Inflammatory macrophage treated with lipopolysaccharide for 1 hour (primary cell): ENCODE data around the gene APBA1.

Experiments
- DNase-seq, 2 donors: peaks; one replicate each; pipeline ENCODE4 v3.0.0-alpha.2; 2020 to 2022

The APBA1 gene

DNA sequence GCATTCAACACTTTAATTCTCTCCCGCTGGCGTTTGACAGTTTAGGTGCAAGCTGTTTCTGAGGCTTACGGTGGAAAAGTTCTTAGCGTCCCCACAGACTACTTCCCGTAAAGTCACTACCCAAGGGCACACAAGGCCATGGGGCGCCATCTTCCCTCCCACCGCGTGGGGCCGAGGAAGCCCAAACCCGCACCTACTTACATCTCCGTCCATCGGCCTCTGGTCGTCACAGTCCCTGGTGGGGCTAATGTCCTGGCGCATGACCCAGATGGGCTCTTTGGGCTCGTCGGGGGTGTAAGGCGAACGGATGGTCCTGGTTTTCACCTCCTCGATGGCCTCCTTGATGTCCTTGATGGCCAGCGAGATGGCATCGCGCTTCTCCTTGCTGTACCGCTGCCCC lies 156.4 kb downstream of the APBA1 start:
- DNase-seq: no peak

DNA sequence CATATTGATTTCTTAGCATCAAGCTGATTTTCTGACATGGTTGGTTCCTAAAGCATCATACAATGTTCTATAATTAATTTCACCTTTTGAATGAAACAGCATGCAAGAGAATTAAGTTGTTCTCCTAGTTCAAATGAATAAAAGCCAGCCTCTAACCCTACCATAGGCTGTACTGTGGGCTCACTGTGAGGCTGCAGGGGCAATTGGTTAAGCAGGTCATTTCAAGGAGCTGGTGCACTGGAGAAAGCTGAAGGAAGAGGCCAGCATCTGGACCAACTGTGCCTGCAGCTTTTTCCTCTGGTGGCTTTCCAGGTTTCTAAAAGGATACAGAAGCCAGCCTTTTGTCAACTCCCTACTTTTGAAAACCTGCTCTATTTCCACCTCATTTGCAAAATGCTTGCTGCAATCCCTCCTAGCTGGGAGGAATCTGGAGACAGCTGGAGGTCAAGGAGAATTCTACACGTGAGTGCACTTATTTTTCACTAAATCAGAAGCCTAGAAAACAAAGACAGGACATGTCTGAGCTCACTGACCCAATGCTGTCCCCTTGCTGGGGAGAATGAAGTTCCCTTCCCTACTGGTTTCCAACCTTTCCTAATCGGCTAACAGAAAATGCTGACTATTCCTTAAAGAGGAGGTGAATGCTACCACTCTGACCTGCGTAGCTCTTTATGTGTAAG lies 158.9 kb downstream of the APBA1 start:
- no peak for DNase-seq

DNA sequence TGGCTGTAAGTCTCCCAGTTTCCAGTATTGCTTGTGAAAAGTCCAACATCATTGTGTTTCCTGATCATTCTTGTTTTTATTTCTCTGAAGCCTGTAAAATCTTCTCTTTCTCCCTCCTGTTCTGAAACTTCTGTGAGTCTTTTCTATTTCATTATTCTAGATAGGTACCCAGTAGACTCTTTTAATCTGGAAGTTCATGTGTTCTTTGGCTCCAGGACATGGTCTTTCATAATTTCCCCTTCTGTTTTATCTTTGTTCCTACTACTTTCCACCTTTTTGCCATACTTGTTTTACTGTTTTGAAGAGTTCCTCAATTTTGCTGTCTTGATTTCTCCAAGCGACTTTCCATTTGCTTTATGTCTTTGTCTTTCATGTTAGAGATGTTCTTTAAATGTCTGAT lies 168.1 kb downstream of the APBA1 start:
- no peak for DNase-seq

DNA sequence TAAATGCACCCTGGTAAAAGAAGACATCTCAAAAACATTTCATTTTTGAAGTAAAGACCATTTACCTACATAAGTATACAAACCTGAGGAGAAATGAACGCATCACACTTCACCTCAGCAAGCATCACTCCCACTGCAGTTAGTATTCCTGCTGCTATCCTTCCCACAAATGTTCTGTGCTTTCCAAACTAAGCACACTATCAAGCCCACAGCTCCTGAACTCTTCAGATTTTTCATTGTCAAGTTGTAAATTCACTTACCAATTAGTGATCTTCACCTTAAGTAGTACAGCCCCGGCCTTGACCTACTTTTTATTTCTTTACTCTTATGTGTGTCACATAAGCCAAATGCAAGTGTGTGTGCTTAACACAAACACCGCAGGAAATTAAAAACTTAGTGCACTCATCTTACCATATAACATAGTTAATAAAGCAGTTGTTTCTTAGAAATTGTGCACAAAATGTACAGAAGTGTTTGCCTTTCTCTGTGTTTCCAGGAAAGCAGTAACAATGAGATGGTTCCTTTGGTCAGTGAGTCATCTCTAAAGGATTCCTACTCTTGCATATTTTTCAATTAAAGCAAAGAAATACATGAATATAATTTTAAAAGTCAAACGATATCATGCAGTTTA lies 169.4 kb downstream of the APBA1 start:
- DNase-seq: no peak

DNA sequence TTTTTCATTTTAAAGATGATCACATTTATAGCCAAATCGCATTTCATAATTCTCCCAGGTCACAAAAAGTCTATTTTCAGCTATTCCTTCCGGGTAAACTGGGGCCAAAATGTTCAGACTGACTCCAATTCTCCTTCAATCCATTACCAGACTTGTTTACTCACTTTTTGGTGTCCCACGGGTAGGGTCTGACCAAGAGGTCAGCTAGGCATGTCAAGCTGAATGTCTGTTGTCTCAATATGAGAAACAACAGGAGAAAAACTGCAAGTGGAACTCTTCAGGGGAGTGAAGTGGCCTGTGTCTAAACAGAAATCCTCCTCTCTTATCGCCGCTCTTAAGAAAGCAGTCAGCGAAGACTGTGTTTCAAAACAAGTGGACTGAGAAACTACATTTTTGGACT lies 171.3 kb downstream of the APBA1 start:
- no peak for DNase-seq

DNA sequence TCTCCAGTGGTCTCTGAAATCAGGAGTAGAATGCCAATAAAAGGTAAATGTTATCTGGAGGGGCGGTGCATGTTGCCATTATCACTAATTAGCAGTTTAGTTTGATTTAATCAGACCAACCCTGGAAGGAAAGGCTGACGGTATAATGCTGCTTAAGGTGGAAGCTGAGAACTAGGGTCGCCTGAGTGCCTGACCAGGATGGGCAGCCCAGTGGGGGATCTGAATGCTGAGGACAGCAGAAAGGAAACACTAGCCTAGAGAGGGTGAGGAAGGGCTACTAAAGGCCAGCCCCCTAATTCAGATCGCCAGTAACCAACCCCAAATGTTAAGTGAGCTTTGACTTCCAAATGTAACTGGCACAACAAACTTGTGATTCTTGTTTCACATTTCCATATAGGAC lies 172.2 kb downstream of the APBA1 start:
- DNase-seq: no peak

DNA sequence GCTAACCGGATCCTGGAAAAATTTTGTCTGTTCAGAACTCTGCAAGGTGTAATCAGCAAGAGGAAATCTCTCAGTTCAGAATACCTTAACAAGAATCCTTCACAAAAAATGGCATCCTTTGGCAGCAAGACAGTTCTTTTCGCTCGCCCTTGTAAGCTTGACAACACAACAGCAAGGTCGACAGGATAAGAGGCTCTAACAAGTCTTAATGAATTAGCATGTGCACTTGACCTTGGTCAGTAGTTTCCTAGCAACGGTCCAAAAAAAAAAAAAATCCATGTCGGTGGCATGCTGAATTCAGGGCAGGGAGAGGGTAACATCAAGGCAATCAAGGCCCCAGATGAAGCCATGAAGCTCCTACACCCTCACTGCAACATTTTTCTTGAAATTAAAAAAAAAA lies 172.8 kb downstream of the APBA1 start:
- DNase-seq: no peak

DNA sequence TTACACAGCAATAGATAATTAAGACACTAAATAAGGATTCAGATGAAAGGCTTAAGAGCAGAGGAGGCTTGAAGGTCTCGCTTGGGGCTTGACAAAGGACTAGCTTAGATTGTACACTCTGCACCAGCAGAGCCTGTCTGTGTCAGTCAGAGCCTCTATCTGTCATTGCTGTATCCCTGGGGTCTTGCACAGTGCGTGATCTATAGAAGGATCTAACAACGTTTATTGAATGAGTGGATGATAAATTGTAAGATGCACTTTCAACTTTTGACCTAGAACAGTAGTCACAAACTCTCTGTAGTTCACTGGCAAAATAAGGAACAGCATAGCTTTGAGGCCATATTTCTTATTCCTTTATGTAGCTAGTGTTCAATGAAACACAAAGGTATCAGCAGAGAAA lies 173.7 kb downstream of the APBA1 start:
- DNase-seq: no peak

DNA sequence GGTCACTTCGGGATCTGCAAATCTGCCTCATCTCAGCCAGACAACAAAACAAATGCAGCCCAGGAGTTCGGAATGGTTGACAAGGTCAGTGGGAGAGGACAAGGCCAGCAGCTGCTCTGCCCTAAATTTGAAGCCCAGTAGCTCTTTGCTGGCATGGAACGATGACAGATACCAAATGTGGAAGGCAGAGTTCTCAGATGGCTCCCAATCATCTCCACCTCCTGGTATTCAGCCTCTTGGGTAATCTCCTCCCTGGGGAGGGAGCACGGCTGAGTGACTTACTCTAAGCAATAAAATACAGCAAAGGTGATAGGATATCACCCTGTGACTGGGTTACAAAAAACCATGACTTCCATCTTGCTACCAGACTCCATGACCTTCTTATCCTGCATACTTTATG lies 174.4 kb downstream of the APBA1 start:
- DNase-seq: no peak

DNA sequence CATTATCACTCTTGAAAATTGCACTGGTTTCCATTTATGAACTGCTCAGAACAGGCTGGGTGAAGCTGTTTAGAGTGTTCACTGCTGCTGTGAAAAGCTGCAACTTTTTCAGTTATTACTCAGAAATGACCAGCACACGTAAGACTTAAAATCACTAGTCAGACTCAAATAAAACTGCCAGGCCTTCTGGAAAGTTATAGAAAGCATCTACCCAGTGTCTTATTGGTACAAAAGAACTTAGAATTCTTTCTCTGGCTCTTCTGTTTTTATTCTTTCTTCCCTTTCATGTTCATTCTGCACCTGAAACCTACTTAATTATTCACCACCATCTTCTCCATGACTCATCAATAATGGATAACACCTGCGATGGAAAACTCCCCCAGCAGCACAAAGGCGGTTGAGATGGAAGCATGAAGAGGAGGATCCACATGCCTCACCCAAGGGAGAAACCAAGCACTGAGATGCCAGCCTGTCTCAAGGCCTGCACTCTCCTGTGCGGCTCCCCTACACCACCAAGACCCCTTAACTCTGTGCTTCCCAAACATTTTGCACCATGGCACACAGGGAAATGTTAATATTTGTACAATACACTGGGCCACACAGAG lies 175.2 kb downstream of the APBA1 start:
- no peak for DNase-seq

DNA sequence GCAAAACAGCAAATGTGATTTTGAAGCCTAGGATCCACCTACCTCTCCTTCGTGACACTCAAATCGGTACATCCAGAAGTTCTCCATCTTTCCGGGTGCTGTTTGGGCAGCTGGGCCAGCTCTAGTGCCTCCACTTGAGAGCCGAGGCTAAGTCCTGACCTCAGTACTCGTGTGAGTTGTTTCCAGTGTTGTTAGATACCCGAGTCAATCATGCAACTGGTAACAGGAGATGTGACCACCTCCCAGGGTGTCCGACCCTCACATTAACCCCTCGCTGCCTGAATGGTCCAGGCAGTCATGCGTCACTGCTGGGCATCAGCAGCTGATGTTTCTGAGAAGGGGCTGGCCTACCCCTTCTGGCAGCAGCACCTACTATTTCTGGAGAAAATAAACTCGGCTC lies 176.9 kb downstream of the APBA1 start:
- no peak for DNase-seq

DNA sequence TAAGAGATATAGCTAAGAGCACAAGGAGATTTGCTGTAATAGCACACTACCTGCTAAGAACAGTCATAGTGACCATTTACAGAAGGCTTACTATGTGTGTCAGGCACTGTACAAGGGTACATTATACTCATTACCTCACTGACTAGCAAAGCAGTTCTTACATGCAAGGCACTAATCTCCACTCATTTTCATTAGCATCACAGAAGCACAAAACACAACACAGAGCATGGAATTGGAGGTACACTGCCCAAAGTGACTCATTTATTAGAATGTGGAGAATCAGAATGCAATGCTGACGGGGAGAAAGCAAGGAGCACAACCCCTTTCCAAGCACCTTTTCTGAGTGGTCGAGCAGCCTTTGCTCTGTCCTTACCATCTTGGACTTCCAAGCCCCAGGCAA lies 177.4 kb downstream of the APBA1 start:
- no peak for DNase-seq

DNA sequence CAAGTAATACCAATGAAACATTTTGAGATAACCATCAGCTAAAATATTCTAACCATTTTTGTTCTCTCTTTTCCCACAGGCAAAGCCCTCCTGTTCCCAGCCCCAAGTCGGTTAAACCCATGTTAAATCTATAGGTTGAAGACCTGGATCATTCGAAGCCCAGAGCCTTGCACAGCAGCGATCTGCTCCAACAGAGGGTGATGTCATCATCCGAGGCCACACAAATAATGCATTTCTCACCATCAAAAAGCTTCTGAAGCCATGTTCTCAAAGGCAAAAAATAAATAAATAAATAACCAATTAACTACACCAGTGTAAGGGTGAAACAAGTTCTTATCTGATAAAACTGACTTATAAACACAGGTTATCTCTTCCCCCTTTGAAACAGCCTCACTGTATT lies 178.0 kb downstream of the APBA1 start:
- DNase-seq: no peak

DNA sequence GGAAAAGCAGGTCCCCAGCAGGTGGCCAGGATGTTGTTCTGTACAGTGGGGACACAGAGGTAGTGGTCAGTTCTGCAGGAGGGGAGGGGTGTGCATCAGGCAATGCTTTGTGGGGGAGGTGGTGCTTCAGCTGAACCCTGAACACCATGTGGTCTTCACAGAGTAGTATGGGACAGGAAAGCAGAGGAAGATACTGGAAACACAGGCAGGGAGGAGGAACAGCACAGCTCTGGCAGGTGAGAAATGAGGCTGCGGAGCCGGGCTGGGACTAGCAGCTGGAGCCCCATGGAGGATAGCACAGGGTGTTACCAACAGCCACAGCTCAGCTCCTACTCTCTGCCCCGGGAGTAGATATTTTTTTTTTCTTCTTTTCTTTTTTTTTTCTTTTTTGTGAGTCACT lies 185.7 kb downstream of the APBA1 start:
- DNase-seq: no peak

DNA sequence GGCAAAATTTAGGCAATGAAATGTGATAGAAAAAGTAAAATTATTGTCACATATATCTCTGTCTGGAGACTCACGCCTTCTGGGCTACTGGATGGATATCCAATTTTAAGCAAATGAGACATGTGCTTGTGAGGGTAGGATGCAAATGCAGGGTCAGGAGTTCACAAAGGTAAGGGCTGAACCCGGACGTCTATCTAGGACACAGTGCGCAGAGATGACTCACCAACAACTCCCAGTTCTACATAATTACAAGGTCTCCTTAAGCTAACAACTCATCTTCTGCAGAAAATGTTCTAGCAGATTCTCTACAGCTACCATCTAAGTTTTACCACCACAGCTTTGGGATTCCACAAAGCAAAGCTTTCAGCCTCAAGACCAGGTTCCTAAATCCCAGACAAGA lies 186.7 kb downstream of the APBA1 start:
- DNase-seq: no peak

DNA sequence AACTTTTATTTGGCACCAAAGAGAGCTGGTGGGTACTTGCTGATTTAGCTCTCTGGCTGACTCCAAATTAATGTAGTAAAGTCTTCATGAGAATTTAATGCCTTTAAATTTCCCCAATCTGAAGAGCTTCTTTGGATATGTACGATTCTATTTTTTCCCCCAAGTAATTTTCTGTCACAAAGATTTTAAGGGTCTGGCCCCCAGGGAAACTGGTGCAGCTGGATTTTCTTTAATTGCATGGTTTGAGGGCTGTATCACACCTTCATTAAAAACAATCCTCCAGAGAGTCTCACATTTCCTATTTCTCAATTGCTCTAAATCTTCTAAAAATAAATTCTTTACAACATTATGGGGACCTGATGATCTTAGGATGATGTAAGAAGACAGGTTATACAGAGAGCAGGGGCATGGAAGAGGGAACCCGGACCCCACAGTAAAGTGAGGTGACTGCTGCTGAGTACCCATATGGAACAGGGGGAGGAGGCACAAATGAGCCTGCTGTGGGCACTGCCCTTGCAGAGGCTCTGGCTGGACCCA lies 188.2 kb downstream of the APBA1 start:
- no peak for DNase-seq

DNA sequence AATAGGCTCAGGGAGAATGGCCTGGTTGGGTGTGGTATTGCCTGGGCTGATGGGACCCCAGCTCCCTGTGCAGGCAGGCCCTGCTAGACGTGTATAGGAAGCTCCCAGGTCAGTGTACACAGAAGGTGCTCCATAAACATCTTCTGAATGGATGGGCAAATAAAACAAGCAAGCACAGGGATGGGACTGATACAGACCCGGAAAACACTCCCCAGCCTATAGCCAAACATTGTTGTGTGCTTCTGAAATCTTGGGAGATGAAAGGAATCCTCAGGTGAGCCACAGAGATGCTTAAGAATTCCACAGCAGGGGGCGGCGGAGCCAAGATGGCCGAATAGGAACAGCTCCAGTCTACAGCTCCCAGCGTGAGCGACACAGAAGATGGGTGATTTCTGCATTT lies 195.4 kb downstream of the APBA1 start:
- no peak for DNase-seq

DNA sequence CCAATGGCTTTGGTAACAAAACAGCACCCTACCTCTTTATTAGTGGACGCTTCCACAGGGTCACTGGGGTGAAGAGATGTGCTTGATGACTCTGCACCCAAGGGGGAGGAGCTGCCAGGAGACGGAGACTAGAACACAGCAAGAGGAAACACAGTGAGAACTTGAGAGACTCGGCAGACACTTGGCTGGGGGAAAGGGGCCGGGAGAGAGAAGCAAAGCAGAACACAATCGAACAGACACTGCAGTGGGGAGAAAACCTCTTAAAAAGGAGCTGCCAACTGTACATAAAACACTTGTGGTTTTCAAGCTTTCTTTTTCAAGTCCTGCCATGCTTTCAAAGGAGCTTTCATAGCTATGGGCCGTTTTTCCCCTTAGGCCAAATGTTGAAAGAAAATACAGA lies 196.2 kb downstream of the APBA1 start:
- DNase-seq: no peak

DNA sequence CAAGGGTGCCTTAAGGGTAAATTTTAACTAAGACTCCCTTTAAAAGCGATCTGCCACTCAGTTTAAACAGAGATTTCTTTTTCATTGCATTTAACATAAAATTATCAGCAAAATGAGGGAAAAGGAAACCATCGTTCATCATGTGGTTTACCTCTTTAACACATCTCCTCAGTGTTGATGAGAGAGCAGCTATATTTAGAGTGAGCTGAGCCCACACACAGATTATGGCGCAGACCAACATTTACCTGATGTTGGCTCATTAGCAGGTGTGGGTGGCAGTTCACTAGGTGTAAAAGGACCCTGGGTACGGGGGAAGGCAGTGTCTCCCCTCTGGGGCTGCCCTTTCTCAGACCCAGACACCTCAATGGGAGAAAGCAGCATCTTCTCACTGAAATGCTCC lies 197.3 kb downstream of the APBA1 start:
- no peak for DNase-seq

DNA sequence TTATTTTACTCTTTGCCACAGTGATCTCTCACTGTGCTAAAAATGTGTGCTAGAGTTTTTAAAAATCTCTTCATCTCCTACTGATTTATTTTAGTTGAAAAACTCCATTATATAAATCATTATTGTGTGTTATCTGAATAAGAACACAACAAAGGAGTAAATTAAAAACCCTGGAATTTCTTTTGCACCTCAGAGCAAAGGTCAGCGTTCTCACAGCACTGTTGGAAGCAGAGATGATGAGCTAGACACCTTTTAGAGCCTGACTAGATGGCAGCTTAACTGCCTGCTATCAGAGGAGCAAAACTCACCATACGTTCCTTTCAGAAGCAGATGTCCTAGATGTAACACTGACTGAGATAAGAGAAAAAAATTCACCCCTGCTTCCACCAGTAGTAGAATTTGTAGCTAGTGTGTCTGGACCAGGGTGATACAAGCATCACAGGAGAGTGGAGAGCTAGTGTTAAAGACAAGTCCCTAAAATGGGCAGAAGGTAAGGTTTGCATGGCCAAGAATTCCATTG lies 200.0 kb downstream of the APBA1 start:
- DNase-seq: no peak

DNA sequence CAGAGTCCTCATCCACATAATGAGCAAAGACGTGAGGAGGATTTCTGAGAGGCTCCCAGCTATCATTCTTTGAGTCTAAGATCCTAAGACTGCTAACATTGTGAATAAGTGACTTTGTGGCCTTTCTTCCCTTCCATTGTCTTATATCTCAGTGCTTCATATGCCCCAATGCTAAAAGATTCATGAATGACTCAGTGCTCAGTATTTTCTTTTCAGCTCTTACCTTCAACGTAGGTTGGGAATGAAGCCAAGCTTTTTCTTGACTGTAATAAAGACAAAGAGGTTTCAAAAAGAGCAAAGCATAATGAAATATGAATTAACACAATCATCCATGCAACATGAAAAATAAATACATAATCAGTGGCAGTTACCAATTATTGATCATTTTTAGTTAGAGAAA lies 200.7 kb downstream of the APBA1 start:
- no peak for DNase-seq

DNA sequence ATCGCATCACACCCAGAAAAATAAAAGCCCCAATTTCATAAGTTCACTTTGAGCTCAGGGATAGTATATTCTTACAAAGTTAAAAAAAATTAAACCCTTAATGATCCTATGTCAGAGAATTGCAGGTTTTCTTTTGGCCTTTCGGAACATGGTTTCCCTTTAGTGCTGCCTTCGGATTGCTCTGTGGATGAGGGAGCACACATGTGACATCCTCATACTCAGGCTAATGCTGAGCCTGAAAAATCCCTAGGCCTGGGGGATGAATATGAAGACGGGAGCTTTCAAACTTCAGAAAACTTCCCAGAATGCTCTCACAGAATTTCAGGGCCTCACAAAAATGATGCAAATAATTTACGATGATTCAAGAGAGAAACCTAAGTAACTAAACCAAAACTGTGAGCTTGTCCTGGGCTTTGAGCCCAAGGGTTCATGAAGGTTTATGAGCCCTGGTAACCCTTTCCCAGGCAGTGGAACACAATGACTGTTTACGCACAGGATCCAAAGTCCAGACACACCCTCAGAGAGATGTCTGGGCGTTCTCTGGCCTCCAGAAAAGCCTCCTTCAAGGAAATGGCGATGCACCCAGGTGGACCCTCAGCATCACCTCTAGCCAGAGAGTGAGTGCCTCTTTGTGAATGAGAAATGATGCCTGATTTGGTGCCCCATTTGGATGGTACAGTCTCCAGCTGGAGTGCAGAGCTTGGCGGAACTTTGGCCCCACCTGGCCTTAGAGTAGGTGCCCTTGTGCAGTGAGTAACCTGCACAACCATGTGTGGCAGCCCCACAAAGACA lies 201.8 kb downstream of the APBA1 start:
- DNase-seq: no peak

DNA sequence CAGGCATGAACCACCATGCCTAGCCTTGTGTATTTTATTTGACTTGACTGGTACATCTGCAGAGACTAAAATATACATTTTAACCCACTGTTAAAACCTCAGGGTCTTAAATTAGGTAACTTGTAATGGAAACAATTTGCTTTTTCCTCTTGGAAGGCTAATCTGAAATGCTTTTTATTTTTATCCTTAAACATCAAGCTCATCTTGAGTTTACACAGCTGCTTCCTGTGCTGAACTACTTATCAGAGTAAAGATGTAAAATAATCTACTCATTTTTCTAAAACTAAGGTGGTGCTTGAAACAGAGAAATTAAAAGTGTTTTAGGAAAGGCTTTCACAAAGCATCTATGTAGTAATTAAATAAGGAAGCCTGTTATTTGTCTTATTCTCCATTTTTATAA lies 203.0 kb downstream of the APBA1 start:
- DNase-seq: no peak
